Activated naive CD8-positive, alpha-beta T cell treated with anti-CD3 and anti-CD28 coated beads, Interleukin-2, amount 50 U/mL, for 24 hours (primary cell): ENCODE measurements around the gene SLC17A6.

ENCODE experiments used
- ATAC-seq: fragments of 150-1000 bp; cut with Tn5 transposase; one replicate; pipeline ENCODE4 v1.10.0; 2021
- DNase-seq: peaks from one replicate; pipeline ENCODE4 v3.0.0; 2021
- H3K27ac Mint-ChIP-seq: one replicate; pipeline ENCODE4 v1.8.0; 2021; ENCODE audit warnings: mild to moderate bottlenecking, mixed read lengths
- H3K27me3 Mint-ChIP-seq: one replicate; pipeline ENCODE4 v1.8.0; 2021; ENCODE audit warnings: mixed read lengths
- H3K36me3 Mint-ChIP-seq: one replicate; pipeline ENCODE4 v1.8.0; 2021; ENCODE audit warnings: low read depth, mixed read lengths
- H3K4me1 Mint-ChIP-seq: one replicate; pipeline ENCODE4 v1.8.0; 2021; ENCODE audit warnings: mixed read lengths
- H3K4me3 Mint-ChIP-seq: one replicate; pipeline ENCODE4 v1.8.0; 2021; ENCODE audit warnings: mild to moderate bottlenecking, moderate library complexity, mixed read lengths
- H3K9me3 Mint-ChIP-seq: one replicate; pipeline ENCODE4 v1.8.0; 2021; ENCODE audit warnings: mixed read lengths

The SLC17A6 gene

DNA sequence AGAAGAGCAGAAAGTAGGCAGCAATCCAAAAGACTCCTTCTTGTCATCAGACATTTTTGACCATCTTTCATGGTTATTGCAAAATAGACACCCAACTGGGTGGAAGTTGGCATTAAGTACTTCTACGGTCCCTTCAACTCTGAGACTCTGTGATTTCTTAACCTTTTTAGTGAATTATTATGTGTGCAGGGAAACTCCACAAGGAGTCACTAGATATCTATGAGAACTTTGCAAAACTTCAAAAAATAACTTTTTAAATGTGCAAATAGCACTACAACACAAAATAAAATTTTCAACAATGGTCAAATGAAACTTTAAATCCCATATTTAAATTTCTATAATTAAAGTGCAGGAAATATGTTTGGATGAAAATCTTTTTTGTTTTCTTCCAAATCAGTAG lies 88.7 kb downstream of the SLC17A6 start:
- ATAC-seq (no peak), DNase-seq (no peak)
- Mint-ChIP-seq H3K36me3 (no peaks in the 10 kb centered on the region), H3K4me3 (no peak overlapping the region), H3K4me1 (peaks cover 1% of the 10 kb centered on the region), H3K27ac (no peak overlapping the region), H3K27me3 (peaks cover 10% of the 10 kb centered on the region), H3K9me3 (no peaks in the 10 kb centered on the region)
